AG04450 (cell line): ENCODE results near the gene APCDD1L. TPM values are rescaled to one million over a fixed set of nuclear protein-coding genes. Genes with fewer than 3 reads are reported as not detected.

ENCODE experiments used
- CTCF ChIA-PET: fragments of 300-600, 350-600 bp; formaldehyde crosslinking; extraction: SDS; loops from one replicate; lab custom pipeline; 2022; ENCODE audit warnings: antibody characterized with exemption, inconsistent platforms; lab: Charles Lee
- POLR2A ChIA-PET: fragments of 350-600 bp; formaldehyde crosslinking; extraction: SDS; loops from one replicate; lab custom pipeline; 2021; ENCODE audit warnings: antibody characterized with exemption, inconsistent platforms; lab: Yijun Ruan, JAX
- DNase-seq: peaks from one replicate; pipeline ENCODE4 v3.0.0-alpha.2; 2011; ENCODE audit warnings: low read depth, low spot score
- H3K27ac ChIP-seq: one replicate; pipeline ENCODE4 v1.5.1; 2012; ENCODE audit warnings: low read depth, low read length, control low read depth
- H3K27me3 ChIP-seq: one replicate; pipeline ENCODE4 v1.6.0; 2012; ENCODE audit warnings: low read length; ENCODE audit not compliant: control insufficient read depth, insufficient read depth
- H3K4me3 ChIP-seq: 2 replicates; pipeline ENCODE4 v1.5.1; 2011; ENCODE audit warnings: mild to moderate bottlenecking, low read depth, low read length, control low read depth
- H3K9me3 ChIP-seq: 2 replicates; pipeline ENCODE4 v1.5.1; 2012; ENCODE audit warnings: low read length; ENCODE audit not compliant: control insufficient read depth, insufficient read depth
- CTCF ChIP-seq: IDR thresholded peaks from 2 replicates; pipeline ENCODE4 v1.5.1; 2011; ENCODE audit warnings: low read depth, low read length, control low read depth, inconsistent platforms
- polyA plus RNA-seq: library from polyadenylated mRNA; depleted of rRNA; stranded (reverse); fragments of >200 nt; gene quantifications from 2 replicates; pipeline ENCODE4 v1.2.3, GENCODE V29; 2011

The APCDD1L gene
- polyA plus RNA-seq, 1 experiment = 8.6 TPM

DNA sequence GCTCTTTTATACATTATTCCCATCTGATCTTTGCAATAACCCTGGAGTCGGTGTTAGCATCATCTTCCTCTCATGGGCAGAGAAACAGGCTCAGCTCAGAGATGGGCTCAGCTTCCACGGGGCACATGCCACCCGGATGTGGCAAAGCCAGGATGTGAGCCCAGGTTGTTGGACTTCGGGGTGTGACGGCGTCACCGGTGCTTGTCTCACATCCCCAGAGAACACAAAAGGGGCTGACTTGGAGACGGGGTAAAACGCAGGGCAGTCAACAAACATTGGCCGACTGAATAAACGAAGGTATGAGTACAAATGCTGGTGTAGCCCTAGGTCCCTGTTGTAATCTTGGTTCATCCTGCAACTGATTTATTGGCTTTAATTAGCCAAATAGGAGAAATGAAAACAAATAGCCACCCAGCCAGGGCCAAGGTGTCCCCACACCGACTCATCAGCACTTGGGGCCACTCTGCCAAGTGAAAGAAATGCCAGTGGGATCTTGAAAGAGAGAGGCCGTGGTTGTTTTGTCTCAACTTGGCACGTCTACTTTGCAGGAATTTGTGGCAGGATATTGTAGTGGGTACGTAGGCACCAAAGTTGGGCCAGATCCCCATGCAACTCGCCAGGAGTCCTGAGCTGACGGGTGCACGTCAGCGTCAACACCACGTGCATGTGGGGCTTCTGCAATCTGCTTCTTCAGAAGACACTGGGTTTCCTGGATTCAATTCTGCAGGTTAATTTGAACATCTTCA is 42.8 kb downstream of the APCDD1L start:
- no peak overlapping the region for H3K4me3 ChIP-seq
- DNase-seq = no peak
- no peaks in the 10 kb centered on the region for H3K27me3 ChIP-seq
- no peak for TF ChIP-seq CTCF
- POLR2A ChIA-PET = no interaction called here
- CTCF ChIA-PET = no interaction called here
- H3K9me3 ChIP-seq = no peaks in the 10 kb centered on the region
- no peak overlapping the region for H3K27ac ChIP-seq

GRCh38 chr20:58471193-58472164 is 43.7 kb downstream of the APCDD1L start:
- H3K27me3 ChIP-seq = no peaks in the 10 kb centered on the region
- no peaks in the 10 kb centered on the region; the same call in 1 of the 2 replicates for H3K9me3 ChIP-seq
- no peak overlapping the region for H3K4me3 ChIP-seq
- no peak for DNase-seq
- CTCF ChIA-PET = no interaction called here
- TF ChIP-seq CTCF = no peak
- no peak overlapping the region for H3K27ac ChIP-seq
- POLR2A ChIA-PET = no interaction called here

GRCh38 chr20:58470336-58471192 is 44.6 kb downstream of the APCDD1L start:
- Histone ChIP-seq H3K27ac (no peak overlapping the region), H3K4me3 (no peak overlapping the region), H3K9me3 (no peaks in the 10 kb centered on the region; the same call in 1 of the 2 replicates), H3K27me3 (no peaks in the 10 kb centered on the region)
- POLR2A ChIA-PET = no interaction called here
- CTCF ChIA-PET = no interaction called here
- DNase-seq = no peak
- no peak for TF ChIP-seq CTCF

DNA sequence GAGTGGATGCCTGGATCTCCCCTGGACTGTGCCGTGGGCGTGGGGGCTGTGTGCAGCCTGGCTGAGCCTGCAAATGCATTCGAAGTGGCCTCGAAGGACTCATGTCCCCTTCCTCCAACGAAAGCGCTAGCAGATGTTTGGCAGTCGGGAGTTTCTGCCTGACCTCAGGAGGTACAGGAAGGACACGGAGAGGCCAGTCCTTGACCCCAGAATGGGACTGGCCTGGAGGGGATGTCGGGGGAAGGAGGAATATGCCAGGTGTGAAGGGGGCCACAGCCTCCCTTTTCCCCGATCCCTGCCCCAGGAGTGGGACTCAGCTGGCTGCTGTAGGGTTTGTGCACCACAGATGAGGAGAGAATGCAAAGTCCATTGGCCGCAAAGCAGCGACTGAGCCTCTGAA is 45.6 kb downstream of the APCDD1L start:
- H3K27ac ChIP-seq = no peak overlapping the region
- H3K4me3 ChIP-seq = no peak overlapping the region
- POLR2A ChIA-PET = no interaction called here
- no peak for DNase-seq
- no peaks in the 10 kb centered on the region; the same call in 1 of the 2 replicates for H3K9me3 ChIP-seq
- TF ChIP-seq CTCF = no peak
- CTCF ChIA-PET = no interaction called here
- no peaks in the 10 kb centered on the region for H3K27me3 ChIP-seq
